ENCODE results near the gene CSH2.

Gene CSH2

GRCh38 chr17:63854709-63855108, 18.8 kb downstream of the CSH2 start:
- no peak for DNase-seq

- no peak for DNase-seq
Measured at GRCh38 chr17:63853260-63853659, 20.2 kb downstream of the CSH2 start.

GRCh38 chr17:63850401-63850800, 23.1 kb downstream of the CSH2 start:
- DNase-seq = no peak

GRCh38 chr17:63848834-63849689, 24.4 kb downstream of the CSH2 start:
- DNase-seq = peak; percentile 97

- DNase-seq = no peak
Measured at GRCh38 chr17:63847525-63848249, 25.8 kb downstream of the CSH2 start.

- no peak for DNase-seq
Measured at GRCh38 chr17:63845509-63845908, 28.0 kb downstream of the CSH2 start.

GRCh38 chr17:63843910-63844677, 29.4 kb downstream of the CSH2 start:
- peak; percentile 64 for DNase-seq

GRCh38 chr17:63843387-63843888, 30.0 kb downstream of the CSH2 start:
- DNase-seq = peak; percentile 75

GRCh38 chr17:63842540-63843386, 30.7 kb downstream of the CSH2 start, which contains the start of gene SMARCD2:
TSS of gene SMARCD2 (minus strand) at chr17:63842685. CDS start at chr17:63842674, 11 bp downstream.
- peak; percentile 99 for DNase-seq

- peak; percentile 31 for DNase-seq
Measured at GRCh38 chr17:63842173-63842539, 31.3 kb downstream of the CSH2 start.

- DNase-seq = peak; percentile 48
Measured at GRCh38 chr17:63841350-63842172, 31.9 kb downstream of the CSH2 start.

- DNase-seq = no peak
Measured at GRCh38 chr17:63840591-63841349, 32.7 kb downstream of the CSH2 start.

- DNase-seq = peak; percentile 33
Measured at GRCh38 chr17:63838631-63839171, 34.8 kb downstream of the CSH2 start.

GRCh38 chr17:63837962-63838600, 35.4 kb downstream of the CSH2 start:
- no peak for DNase-seq

GRCh38 chr17:63837480-63837879, 36.0 kb downstream of the CSH2 start:
- DNase-seq = no peak

- no peak for DNase-seq
Measured at GRCh38 chr17:63836811-63837210, 36.7 kb downstream of the CSH2 start.

GRCh38 chr17:63835167-63835720, 38.2 kb downstream of the CSH2 start:
- DNase-seq = no peak

GRCh38 chr17:63834431-63835166, 38.9 kb downstream of the CSH2 start:
- DNase-seq = peak; percentile 90
